Measurements from ENCODE around the gene CNGA3.

The CNGA3 gene

DNA sequence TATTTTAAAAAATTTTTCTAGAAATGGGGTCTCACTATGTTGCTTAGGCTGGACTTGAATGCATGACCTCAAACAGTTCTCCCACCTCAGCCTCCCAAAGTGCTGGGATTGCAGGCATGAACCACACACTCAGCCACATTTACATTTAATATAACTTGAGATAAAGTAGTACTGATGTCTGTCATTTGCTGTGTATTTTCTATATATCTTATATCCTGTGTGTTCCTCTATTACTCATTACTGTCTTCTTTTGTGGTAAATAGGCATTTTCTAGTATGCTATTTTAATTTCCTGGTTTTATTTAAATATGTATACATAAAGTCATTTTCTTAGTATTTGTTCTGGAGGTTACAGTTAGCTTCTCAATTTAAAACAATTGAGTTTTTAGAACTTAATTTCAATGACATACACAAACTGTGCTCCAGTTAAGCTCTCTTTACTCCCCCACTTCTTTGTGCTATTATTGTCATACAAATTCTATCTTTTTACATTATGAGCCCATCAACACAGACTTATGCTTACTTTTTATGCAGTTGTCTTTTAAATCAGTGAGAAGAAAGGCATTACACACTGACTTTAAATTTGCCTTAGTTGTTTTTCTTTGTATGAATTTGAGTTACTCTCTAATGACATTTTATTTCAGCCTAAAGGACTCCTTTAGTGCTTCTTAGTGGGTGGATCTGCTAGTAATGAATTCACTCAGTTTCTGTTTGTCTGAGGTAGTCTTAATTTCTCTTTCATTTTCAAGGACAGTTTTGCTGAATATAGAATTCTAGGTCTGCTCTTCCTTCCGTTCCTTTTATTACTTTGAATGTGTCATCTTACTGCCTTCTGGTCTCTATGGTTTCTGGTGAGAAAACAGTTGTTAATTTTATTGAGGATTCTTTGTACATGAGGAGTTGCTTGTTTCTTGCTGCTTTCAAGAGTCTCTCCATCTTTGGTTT is 92.2 kb downstream of the CNGA3 start:
- H4K20me1 ChIP-seq (ENCODE audit: insufficient read depth, low read length, poor library complexity, severe bottlenecking): no peaks in the 10 kb centered on the region
- no peaks in the 10 kb centered on the region for H3K36me3 ChIP-seq (ENCODE audit: insufficient read depth, low read length)
- H3K27me3 ChIP-seq (ENCODE audit: insufficient read depth, low read length, poor library complexity, severe bottlenecking): no peaks in the 10 kb centered on the region
- peak overlapping the region; percentile 24; the same call in 1 of the 2 replicates for H2AFZ ChIP-seq (ENCODE audit: low read length)
- H3K9me2 ChIP-seq (replicated peaks; ENCODE audit: low read depth, low read length): no peaks in the 10 kb centered on the region
- H3K9ac ChIP-seq (ENCODE audit: low read depth, low read length, poor library complexity, severe bottlenecking): no peak overlapping the region
- peak overlapping the region; percentile 29 for H3K4me2 ChIP-seq (ENCODE audit: low read depth, low read length, poor library complexity, severe bottlenecking)
- TF ChIP-seq EZH2phosphoT487 (IDR thresholded peaks at IDR 0.05; ENCODE audit: borderline replicate concordance): no peak
- TF ChIP-seq, protein P1, sequence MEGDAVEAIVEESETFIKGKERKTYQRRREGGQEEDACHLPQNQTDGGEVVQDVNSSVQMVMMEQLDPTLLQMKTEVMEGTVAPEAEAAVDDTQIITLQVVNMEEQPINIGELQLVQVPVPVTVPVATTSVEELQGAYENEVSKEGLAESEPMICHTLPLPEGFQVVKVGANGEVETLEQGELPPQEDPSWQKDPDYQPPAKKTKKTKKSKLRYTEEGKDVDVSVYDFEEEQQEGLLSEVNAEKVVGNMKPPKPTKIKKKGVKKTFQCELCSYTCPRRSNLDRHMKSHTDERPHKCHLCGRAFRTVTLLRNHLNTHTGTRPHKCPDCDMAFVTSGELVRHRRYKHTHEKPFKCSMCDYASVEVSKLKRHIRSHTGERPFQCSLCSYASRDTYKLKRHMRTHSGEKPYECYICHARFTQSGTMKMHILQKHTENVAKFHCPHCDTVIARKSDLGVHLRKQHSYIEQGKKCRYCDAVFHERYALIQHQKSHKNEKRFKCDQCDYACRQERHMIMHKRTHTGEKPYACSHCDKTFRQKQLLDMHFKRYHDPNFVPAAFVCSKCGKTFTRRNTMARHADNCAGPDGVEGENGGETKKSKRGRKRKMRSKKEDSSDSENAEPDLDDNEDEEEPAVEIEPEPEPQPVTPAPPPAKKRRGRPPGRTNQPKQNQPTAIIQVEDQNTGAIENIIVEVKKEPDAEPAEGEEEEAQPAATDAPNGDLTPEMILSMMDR (conservative IDR thresholded peaks at IDR 0.05; ENCODE audit: low read length): no peak
- H3K4me3 ChIP-seq (ENCODE audit: low read length, poor library complexity, severe bottlenecking): peak overlapping the region; percentile 24
- no peaks in the 10 kb centered on the region for H3K79me2 ChIP-seq (ENCODE audit: insufficient read depth, low read length)
- peaks cover 12% of the 10 kb centered on the region; the same call in 1 of the 2 replicates for H3K9me3 ChIP-seq (ENCODE audit: insufficient read depth, low read depth, low read length)
- no peaks in the 10 kb centered on the region for H3K4me1 ChIP-seq (ENCODE audit: insufficient read depth, low read length, poor library complexity, severe bottlenecking)
- peaks cover 6% of the 10 kb centered on the region; the same call in 1 of the 2 replicates for H3F3A ChIP-seq (ENCODE audit: low read depth)

DNA sequence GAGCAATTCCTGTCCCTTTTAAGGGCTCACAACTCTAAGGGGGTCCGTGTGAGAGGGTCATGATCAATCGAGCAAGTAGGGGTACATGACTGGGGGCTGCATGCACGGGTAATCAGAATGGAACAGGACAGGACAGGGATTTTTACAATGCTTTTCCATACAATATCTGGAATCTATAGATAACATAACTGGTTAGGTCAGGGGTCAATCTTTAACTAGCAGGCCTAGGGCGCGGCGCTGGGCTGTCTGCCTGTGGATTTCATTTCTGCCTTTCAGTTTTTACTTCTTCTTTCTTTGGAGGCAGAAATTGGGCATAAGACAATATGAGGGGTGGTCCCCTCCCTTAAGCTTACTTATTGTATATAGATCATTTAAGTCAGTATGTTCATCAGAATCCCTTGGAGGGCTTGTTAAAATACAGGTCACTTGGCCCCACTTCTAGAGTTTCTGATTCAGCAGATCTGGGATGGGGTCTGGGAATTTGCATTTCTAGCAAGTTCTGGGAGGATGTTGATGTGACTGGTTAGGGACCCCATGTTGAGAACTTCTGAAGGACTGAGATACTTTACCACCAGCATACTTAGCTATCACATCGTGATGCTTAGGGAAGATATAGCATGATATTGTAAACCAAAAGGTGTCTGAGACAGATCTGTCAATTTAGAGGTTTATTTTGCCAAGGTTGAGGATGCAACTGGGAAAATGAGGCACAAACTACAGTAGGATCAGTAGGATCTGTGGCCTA is 95.6 kb downstream of the CNGA3 start:
- no peak overlapping the region for H3K4me3 ChIP-seq (ENCODE audit: low read length, poor library complexity, severe bottlenecking)

DNA sequence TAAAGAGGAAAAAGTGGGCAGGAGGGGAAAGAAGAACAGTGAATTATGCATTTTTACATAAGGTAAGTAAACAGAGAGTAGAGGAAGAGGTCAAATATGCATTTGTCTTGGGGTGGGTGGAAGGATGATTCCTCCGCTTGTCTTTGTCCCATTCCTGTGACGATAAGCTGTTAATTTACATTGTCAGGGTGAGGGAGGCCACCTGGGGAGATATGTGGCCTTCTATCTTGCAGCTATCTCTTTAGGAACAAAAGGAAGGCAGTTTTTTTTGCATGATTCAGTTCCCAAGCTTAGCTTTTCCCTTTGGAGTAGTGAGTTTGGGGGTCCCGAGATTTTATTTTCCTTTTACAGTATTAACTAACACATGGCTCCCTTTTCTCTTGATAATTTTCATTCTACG is 96.2 kb downstream of the CNGA3 start:
- H3K4me1 ChIP-seq (ENCODE audit: insufficient read depth, low read length, poor library complexity, severe bottlenecking): peaks cover 28% of the 10 kb centered on the region
- H3K27me3 ChIP-seq (ENCODE audit: insufficient read depth, low read length, poor library complexity, severe bottlenecking): no peaks in the 10 kb centered on the region
- H3K36me3 ChIP-seq (ENCODE audit: insufficient read depth, low read length): no peaks in the 10 kb centered on the region
- no peak overlapping the region for H3K4me3 ChIP-seq (ENCODE audit: low read length, poor library complexity, severe bottlenecking)
- peaks cover 9% of the 10 kb centered on the region; the same call in 1 of the 2 replicates for H3K9me3 ChIP-seq (ENCODE audit: insufficient read depth, low read depth, low read length)
- H4K20me1 ChIP-seq (ENCODE audit: insufficient read depth, low read length, poor library complexity, severe bottlenecking): peaks cover 17% of the 10 kb centered on the region
- TF ChIP-seq EZH2phosphoT487 (IDR thresholded peaks at IDR 0.05; ENCODE audit: borderline replicate concordance): no peak
- TF ChIP-seq, protein P1 (conservative IDR thresholded peaks at IDR 0.05; ENCODE audit: low read length): no peak
- H3K9me2 ChIP-seq (replicated peaks; ENCODE audit: low read depth, low read length): no peaks in the 10 kb centered on the region
- H3F3A ChIP-seq (ENCODE audit: low read depth): peaks cover 6% of the 10 kb centered on the region; the same call in 1 of the 2 replicates
- no peak overlapping the region for H3K9ac ChIP-seq (ENCODE audit: low read depth, low read length, poor library complexity, severe bottlenecking)
- no peak overlapping the region for H3K4me2 ChIP-seq (ENCODE audit: low read depth, low read length, poor library complexity, severe bottlenecking)
- H3K79me2 ChIP-seq (ENCODE audit: insufficient read depth, low read length): peaks cover 25% of the 10 kb centered on the region
- no peak overlapping the region for H2AFZ ChIP-seq (ENCODE audit: low read length)

More for the DNA sequence above, 95.6 kb downstream of the CNGA3 start:
- Histone ChIP-seq H3K4me2 (ENCODE audit: low read depth, low read length, poor library complexity, severe bottlenecking) (no peak overlapping the region), H3K9me2 (replicated peaks; ENCODE audit: low read depth, low read length) (no peaks in the 10 kb centered on the region), H3K9ac (ENCODE audit: low read depth, low read length, poor library complexity, severe bottlenecking) (no peak overlapping the region), H2AFZ (ENCODE audit: low read length) (no peak overlapping the region), H3K9me3 (ENCODE audit: insufficient read depth, low read depth, low read length) (peaks cover 9% of the 10 kb centered on the region; the same call in 1 of the 2 replicates), H3K79me2 (ENCODE audit: insufficient read depth, low read length) (peaks cover 19% of the 10 kb centered on the region), H3K36me3 (ENCODE audit: insufficient read depth, low read length) (no peaks in the 10 kb centered on the region), H4K20me1 (ENCODE audit: insufficient read depth, low read length, poor library complexity, severe bottlenecking) (peaks cover 12% of the 10 kb centered on the region), H3F3A (ENCODE audit: low read depth) (peaks cover 6% of the 10 kb centered on the region; the same call in 1 of the 2 replicates), H3K27me3 (ENCODE audit: insufficient read depth, low read length, poor library complexity, severe bottlenecking) (no peaks in the 10 kb centered on the region), H3K4me1 (ENCODE audit: insufficient read depth, low read length, poor library complexity, severe bottlenecking) (peaks cover 23% of the 10 kb centered on the region)
- TF ChIP-seq, protein P1 (conservative IDR thresholded peaks at IDR 0.05; ENCODE audit: low read length): no peak
- no peak for TF ChIP-seq EZH2phosphoT487 (IDR thresholded peaks at IDR 0.05; ENCODE audit: borderline replicate concordance)
